Aorta (tissue), 5 donors: ENCODE results near the gene RAB9B. TPM values are rescaled to one million over a fixed set of nuclear protein-coding genes. Genes with fewer than 3 reads are reported as not detected.

ENCODE experiments used
- ATAC-seq: fragments of 200-7000 bp; cut with Tn5 transposase; one replicate; pipeline ENCODE4 v1.9.1; 2022; ENCODE audit warnings: moderate library complexity; ENCODE audit not compliant: low FRiP score
- DNase-seq, 2 donors: peaks; one replicate each; pipeline ENCODE4 v3.0.0-alpha.2; 2020
- H3K27ac ChIP-seq, 2 donors: one replicate each; pipeline ENCODE4 v1.5.1; 2013; ENCODE audit warnings: low read length in 2 of 2, mild to moderate bottlenecking in 2 of 2, moderate library complexity in 2 of 2, control low read depth in 1 of 2, inconsistent platforms in 1 of 2, low read depth in 1 of 2
- H3K27me3 ChIP-seq, 2 donors: one replicate each; pipeline ENCODE4 v1.6.1; 2013; ENCODE audit warnings: control low read depth in 1 of 2, low read length in 1 of 2, mild to moderate bottlenecking in 1 of 2, moderate library complexity in 1 of 2; ENCODE audit not compliant: insufficient read depth in 2 of 2, control insufficient read depth in 1 of 2
- H3K36me3 ChIP-seq, 2 donors: one replicate each; pipeline ENCODE4 v1.6.1; 2013; ENCODE audit warnings: control low read depth in 1 of 2, low read length in 1 of 2, mild to moderate bottlenecking in 1 of 2; ENCODE audit not compliant: insufficient read depth in 2 of 2, control insufficient read depth in 1 of 2
- H3K4me1 ChIP-seq, 2 donors: one replicate each; pipeline ENCODE4 v1.6.1; 2013; ENCODE audit warnings: low read length in 2 of 2, control low read depth in 1 of 2, mild to moderate bottlenecking in 1 of 2, moderate library complexity in 1 of 2; ENCODE audit not compliant: insufficient read depth in 2 of 2, control insufficient read depth in 1 of 2
- H3K4me3 ChIP-seq, 2 donors: one replicate each; pipeline ENCODE4 v1.5.1; 2013; ENCODE audit warnings: low read length in 2 of 2, control low read depth in 1 of 2, mild to moderate bottlenecking in 1 of 2
- H3K9me3 ChIP-seq: one replicate; pipeline ENCODE4 v1.6.1; 2013; ENCODE audit warnings: mild to moderate bottlenecking, low read length; ENCODE audit not compliant: control insufficient read depth
- WGBS, 2 donors: extraction: QIAGEN DNeasy Blood & Tissue Kit; methylation state at CpG; one replicate each; pipeline ENCODE4 v1.1.7; 2013; 5-methylcytosine and 5-hydroxymethylcytosine counted together
- intact Hi-C, 2 donors: fragments of 100-400 bp; cut with DNase I; formaldehyde crosslinking; loops; one replicate each; pipeline versions ENCODE4 v1.14.2 to v1.15.0; 2022
- polyA plus RNA-seq, 2 donors: library from polyadenylated mRNA; stranded (reverse); fragments of 200-250 nt; gene quantifications; one replicate each; pipeline ENCODE4 v1.2.3, GENCODE V29; 2013
- total RNA-seq, 2 donors: library from RNA; stranded (reverse); fragmentation: NEBNext Ultra II Directional; extraction: Animal tissue kit (Norgen Biotek cat#: 25700); gene quantifications; one replicate each; pipeline ENCODE4 v1.2.1, GENCODE V29; 2021
- donor health status: healthy with polysubstance abuse.
- donor health status: Bipolar disorder and iron deficiency.
- donor health status: DM: no; HTN: no; CAD: no.
- donor health status: DM: no; HTN: no; CAD: no.
- donor health status: DM: yes; HTN: yes; CAD: no.

RAB9B gene
- total and polyA plus RNA-seq, 4 donors, result 1.6 to 7.9 (median 5.8) TPM

DNA sequence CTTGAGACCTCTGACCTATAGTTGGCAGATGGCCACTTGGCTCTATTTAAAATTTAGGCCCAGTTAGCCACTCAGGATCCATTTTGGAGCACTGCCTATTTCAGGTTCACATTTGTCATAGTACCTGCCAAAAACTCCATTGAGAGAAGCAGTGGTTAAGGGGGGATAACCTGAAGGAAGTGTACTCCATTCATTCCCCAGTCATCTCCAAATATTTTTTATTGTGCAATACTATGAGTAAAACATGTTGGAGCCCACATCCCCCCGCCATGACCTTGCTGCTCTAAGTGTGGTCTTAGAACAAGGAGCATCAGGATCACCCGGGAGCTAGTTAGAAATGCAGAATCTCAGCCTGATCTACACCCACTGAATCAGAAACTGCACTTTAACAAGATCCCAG is 34.4 kb downstream of the RAB9B start:
- no peak for DNase-seq
- WGBS, 2 donors, result 76 to 93% methylated on average over 2 of the region's 2 CpGs
- Histone ChIP-seq H3K9me3 (no peaks in the 10 kb centered on the region), H3K36me3 (no peaks in the 10 kb centered on the region), H3K27me3 (no peaks in the 10 kb centered on the region), H3K27ac (no peak overlapping the region), H3K4me1 (no peaks in the 10 kb centered on the region), H3K4me3 (no peak overlapping the region)
- ATAC-seq, result no peak
- intact Hi-C loops, result no loop called here

DNA sequence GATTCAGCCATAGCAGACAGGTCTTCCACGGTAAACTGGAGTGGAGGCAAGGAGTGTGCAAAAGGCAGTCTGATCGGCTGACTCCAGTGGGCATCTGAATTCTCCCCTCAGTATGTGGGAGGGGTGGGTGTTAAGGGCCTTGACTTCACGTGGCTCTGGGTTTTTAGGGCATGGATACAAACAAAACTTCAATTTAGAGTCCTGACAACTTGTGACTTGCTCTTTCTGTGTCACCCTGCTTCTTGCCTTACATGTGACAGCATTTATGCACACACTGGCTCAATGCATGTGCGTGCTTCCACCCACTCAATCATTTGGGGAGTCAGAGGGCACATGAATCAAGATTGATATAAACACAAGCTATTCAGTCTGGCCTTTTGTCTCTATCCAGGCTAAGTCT is 37.9 kb downstream of the RAB9B start:
- Histone ChIP-seq H3K9me3 (no peaks in the 10 kb centered on the region), H3K36me3 (no peaks in the 10 kb centered on the region), H3K27me3 (peaks cover 0 to 6% of the 10 kb centered on the region in 2 donors), H3K4me3 (no peak overlapping the region), H3K27ac (no peak overlapping the region), H3K4me1 (no peaks in the 10 kb centered on the region)
- DNase-seq (no peak), ATAC-seq (no peak)
- intact Hi-C loops, result no loop called here
- WGBS, 2 donors, result 60 to 76% methylated on average over 4 of the region's 4 CpGs

- intact Hi-C loops, result no loop called here
- H3K36me3 ChIP-seq, result no peaks in the 10 kb centered on the region
- ATAC-seq, result no peak
- H3K27me3 ChIP-seq, result peaks cover 0 to 6% of the 10 kb centered on the region in 2 donors
- H3K9me3 ChIP-seq, result no peaks in the 10 kb centered on the region
- H3K4me3 ChIP-seq, result no peak overlapping the region
- H3K27ac ChIP-seq, result no peak overlapping the region
- H3K4me1 ChIP-seq, result no peaks in the 10 kb centered on the region
- WGBS, 2 donors, result 63 to 73% methylated on average over 2 of the region's 2 CpGs
- DNase-seq, result no peak
These were observed 38.5 kb downstream of the RAB9B start for GRCh38 chrX:103793545-103793940.

DNA sequence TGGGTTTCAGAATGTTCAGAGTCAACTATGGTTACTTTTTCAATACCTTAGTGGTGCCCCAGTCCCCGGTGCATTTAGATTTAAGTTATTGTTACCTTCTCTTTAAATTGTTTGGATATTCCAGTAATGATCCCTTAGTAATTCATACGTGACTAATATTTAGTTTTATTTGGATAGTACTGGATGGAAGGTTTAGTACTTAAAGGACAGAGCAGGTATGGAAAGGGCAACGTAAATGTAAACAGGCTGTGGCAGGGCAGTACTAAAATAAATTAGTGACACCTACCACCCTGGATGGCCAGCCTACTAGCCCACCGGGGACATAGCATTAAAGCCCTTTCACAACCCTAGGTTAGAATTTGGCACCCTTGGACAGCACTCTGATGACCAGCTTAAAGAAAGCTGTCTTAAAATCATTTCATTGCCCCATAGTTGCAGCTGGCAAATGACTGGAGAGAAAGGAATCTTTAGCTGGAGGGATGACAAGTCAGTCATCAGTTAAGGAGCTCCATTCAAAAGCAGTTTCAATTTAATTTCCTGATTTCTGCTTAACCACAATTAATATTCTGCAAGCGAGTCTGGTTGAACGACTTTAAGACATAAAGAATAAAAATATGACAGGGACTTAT is 39.0 kb downstream of the RAB9B start:
- H3K27ac ChIP-seq, result no peak overlapping the region
- 69 to 72% methylated on average over 6 of the region's 6 CpGs for WGBS, 2 donors
- no peaks in the 10 kb centered on the region for H3K36me3 ChIP-seq
- H3K4me3 ChIP-seq, result no peak overlapping the region
- DNase-seq, result no peak
- intact Hi-C loops, result no loop called here
- no peak for ATAC-seq
- H3K9me3 ChIP-seq, result no peaks in the 10 kb centered on the region
- peaks cover 0 to 6% of the 10 kb centered on the region in 2 donors for H3K27me3 ChIP-seq
- H3K4me1 ChIP-seq, result no peaks in the 10 kb centered on the region

- ATAC-seq, result no peak
- Histone ChIP-seq H3K27ac (no peak overlapping the region), H3K9me3 (no peaks in the 10 kb centered on the region), H3K4me3 (no peak overlapping the region), H3K4me1 (no peaks in the 10 kb centered on the region), H3K27me3 (peaks cover 0 to 6% of the 10 kb centered on the region in 2 donors), H3K36me3 (no peaks in the 10 kb centered on the region)
- 66 to 87% methylated on average over 2 of the region's 2 CpGs for WGBS, 2 donors
- intact Hi-C loops, result no loop called here
- DNase-seq, result no peak
These were observed 40.1 kb downstream of the RAB9B start for GRCh38 chrX:103791826-103792485.

DNA sequence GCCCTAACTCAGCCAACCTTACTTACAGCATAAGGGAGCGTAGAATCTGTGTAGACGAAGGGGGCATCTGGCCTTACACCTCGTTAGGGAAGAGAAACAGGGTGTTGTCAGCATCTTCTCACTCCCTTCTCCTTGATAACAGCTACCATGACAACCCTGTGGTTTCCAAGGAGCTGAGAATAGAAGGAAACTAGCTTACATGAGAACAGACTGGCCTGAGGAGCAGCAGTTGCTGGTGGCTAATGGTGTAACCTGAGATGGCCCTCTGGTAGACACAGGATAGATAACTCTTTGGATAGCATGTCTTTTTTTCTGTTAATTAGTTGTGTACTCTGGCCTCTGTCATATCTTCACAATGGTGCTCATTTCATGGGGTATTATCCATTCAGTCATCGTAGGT is 40.8 kb downstream of the RAB9B start:
- ATAC-seq (no peak), DNase-seq (no peak)
- Histone ChIP-seq H3K4me1 (no peaks in the 10 kb centered on the region), H3K4me3 (no peak overlapping the region), H3K27ac (no peak overlapping the region), H3K36me3 (no peaks in the 10 kb centered on the region), H3K27me3 (peaks cover 0 to 6% of the 10 kb centered on the region in 2 donors), H3K9me3 (no peaks in the 10 kb centered on the region)
- WGBS, 2 donors, result 76 to 91% methylated on average over 4 of the region's 4 CpGs
- intact Hi-C loops, result no loop called here

GRCh38 chrX:103789004-103789403 is 43.1 kb downstream of the RAB9B start:
- no peaks in the 10 kb centered on the region for H3K9me3 ChIP-seq
- H3K4me1 ChIP-seq, result no peaks in the 10 kb centered on the region
- intact Hi-C loops, result no loop called here
- peaks cover 0 to 6% of the 10 kb centered on the region in 2 donors for H3K27me3 ChIP-seq
- ATAC-seq, result no peak
- no peak for DNase-seq
- H3K27ac ChIP-seq, result no peak overlapping the region
- H3K4me3 ChIP-seq, result no peak overlapping the region
- no peaks in the 10 kb centered on the region for H3K36me3 ChIP-seq

DNA sequence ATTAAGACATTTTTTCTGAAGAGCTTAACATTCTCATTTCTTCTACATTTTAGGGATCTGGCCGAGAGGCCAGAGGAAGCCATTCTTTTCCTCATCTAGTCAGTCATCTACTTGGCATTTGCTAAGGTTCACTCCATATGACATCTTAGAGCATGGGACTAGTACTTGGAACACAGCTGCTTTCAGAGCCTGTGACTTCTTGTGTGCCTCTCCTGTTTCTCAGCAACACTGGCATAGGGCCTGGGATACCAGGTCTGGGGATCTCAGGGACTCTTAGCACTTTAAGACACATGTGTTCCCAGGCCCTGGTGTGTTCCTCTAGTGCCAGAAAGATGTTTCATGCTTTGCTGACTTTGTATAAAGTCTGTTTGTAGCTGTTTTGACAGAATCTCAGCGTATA is 48.1 kb downstream of the RAB9B start:
- H3K4me3 ChIP-seq, result no peak overlapping the region
- WGBS, 2 donors, result 40 to 42% methylated on average over 2 of the region's 2 CpGs
- no peaks in the 10 kb centered on the region for H3K4me1 ChIP-seq
- H3K27ac ChIP-seq, result no peak overlapping the region
- no peak for DNase-seq
- no peaks in the 10 kb centered on the region for H3K36me3 ChIP-seq
- intact Hi-C loops, result no loop called here
- H3K9me3 ChIP-seq, result no peaks in the 10 kb centered on the region
- no peaks in the 10 kb centered on the region for H3K27me3 ChIP-seq
- peak; percentile 48 for ATAC-seq

- DNase-seq, result no peak
- intact Hi-C loops, result no loop called here
- no peaks in the 10 kb centered on the region for H3K36me3 ChIP-seq
- WGBS, 2 donors, result 12 to 22% methylated on average over 3 of the region's 3 CpGs
- H3K9me3 ChIP-seq, result no peaks in the 10 kb centered on the region
- no peak overlapping the region for H3K27ac ChIP-seq
- ATAC-seq, result no peak
- no peaks in the 10 kb centered on the region for H3K27me3 ChIP-seq
- no peaks in the 10 kb centered on the region for H3K4me1 ChIP-seq
- no peak overlapping the region for H3K4me3 ChIP-seq
These were observed 48.9 kb downstream of the RAB9B start for GRCh38 chrX:103783196-103783595.
